Femur (tissue), 1 donor: Measurements from ENCODE around the gene PRR30.
"Not testable (repeated sequence)": the region's sequence is repeated elsewhere in the genome, so short reads cannot be mapped to it uniquely, and the experiment has no call there.

ENCODE experiments used
- DNase-seq: peaks from one replicate; pipeline ENCODE4 v3.0.0-alpha.2; 2017

The PRR30 gene

DNA sequence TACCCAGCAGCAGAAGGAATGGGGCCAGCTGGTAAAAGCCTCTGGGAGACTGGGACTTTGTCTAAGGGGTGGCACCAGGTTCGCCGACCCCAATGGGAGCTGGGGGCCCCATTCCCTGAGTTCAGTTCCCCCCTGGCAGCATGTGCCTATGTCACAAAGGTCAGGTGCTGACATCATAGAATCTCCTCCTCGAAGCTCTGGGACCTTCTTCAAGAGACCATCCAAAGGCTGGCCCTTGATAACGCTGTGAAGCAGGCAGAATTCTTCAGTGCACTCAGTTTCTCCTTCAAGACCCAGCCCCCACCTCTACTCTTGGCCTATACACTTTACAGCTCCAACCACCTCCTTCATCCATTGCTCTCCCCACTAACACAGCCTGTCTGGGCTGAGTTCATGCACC is at the start of gene PRR30:
PRR30 (minus strand) TSS at position 101 of the 400 bp plus-strand sequence. CDS start 1,081 bp downstream, outside the sequence.
- no peak for DNase-seq

DNA sequence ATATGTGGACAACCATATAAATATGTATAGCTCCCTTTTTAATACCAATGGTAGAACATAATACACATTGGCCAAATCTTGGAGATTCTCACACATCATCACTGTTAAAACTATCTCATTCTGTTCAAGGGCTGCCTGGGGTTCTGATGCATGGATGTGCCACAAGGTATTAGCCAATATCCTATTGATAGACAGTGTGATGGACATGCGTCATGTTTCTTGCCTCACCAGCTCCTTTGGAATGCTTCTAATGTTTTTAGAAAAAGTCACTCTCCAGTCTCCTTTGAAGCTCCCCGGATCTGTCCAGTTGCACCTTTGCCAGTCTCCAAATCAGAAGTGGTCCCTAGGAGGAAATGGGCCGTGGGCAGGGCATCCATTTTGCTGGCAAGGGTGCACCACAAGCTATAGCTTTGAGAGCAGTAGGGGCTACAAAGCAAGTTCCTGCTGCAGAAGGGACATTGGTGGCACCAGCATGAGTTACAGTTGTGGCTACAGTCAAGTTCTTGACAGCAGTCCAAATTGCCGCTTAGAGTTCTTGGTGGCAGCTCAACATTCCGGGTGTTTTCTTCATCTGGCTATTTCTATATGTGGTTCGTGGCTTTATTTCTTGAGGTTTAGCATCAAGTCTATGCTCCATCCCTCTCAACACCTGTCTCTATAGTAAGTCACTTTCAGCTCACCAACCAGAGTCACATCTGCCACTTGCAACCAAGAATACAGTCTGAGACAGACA is 47.6 kb upstream of the PRR30 start:
- no peak for DNase-seq

DNA sequence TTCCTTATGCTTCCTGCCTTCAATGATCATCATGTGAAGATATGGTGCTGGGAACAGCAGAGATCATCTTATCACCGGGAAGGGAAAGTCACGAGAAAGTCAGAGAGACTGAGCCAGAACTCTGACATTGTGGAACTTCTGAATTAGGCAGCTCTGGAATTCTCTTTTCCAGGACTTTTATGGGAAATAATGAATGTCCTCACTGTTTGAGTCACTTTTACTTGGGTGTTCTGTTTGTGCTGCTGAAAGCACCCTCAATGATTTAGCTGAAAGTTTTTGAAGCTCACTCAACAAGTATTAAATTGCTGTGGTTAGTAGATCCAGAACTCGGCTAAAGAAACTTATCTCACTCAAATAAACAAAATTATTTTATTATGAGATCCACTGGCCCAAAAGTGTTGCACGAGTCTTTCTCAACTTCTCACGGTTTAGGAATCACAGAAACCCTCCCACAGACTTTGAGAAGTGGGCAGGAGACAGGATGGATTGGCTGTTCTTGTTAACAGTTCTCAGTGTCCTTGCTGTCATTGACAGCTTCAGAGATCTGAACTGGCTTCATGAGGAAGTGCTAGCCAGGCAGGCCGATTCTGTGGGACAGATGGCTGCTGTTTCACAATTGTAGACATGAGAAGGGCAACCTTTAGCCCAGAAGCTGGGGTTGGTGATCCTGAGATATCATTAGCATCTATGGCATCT is 46.3 kb upstream of the PRR30 start:
- no peak for DNase-seq

DNA sequence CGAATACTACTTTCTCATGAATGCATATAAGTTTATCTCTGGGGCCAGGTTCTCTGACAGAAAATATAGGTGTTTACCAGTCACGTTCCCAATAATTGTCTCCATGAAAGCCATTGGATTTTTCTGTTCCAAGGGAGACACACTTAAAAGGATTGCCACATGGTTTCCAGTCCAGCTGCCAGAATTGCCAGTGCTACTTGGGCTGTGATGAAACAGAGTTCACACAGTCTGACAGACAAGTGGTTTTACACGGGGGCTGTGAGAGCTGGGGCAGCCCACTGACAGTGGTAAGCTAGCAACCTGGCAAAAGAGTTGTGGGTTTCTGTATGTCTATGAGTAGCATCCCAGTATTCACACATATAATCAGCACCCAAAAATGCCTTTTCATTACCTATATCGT is 44.9 kb upstream of the PRR30 start:
- DNase-seq: no peak

DNA sequence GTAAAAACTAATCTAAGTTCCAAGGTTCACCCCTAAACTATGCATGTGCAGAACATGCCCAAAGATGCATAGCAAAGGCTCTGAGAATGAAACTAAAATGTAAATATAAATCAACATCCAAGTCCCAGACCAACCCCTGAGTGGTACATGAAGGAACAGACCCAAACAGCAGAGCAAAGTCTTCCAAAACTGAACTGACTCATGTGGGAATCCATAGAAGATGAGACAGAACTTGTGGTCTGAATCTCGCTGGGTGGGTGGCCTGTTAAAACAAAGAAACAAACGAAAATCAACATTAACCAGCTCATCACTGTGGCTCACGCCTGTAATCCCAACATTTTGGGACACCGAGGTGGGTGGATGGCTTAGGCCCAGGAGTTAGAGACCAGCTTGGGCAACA is 43.1 kb upstream of the PRR30 start:
- DNase-seq: no peak

DNA sequence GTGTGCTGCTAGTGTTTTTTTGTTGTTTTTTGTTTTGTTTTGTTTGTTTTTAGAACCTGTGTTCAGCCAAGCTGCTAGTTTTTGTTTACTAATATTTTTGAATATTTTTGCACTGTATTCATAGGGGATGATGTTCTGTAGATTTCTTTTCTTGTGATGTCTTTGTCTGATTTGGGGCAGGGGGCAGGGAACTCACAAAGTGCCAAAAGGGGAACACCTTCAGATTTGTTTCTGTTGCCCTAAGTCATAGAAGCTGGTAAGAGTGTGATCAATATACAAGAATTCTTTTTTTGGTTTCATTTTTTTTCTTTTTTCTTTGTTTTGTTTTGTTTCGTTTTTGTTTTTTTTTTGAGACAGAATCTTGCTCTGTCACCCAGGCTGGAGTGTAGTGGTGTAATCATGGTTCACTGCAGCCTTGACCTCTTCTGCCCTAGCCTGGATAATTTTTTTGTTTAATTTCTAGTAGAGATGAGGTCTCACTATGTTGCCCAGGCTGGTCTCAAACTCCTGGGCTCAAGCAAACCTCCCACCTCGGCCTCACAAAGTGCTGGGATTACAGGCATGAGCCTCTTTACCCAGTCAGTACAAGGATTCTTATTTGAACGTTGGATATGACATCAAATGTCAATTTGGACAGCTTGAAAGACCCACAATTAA is 40.3 kb upstream of the PRR30 start:
- DNase-seq: no peak

DNA sequence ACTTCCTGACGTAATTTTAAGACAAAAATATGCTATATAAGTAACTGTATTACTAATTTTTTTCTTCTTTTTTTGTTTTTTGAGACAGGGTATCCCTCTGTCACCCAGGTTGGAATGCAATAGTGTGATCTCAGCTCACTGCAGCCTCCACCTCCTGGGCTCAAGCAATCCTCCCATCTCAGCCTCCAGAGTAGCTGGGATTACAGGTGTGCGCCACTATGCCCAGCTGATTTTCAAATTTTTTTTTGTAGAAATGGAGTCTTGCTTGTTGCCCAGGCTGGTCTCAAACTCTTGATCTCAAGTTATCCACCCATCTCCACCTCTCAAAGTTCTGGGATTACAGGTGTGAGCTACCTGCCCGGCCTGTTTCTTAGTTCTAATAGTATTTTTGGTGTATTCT is 39.3 kb upstream of the PRR30 start:
- DNase-seq: no peak

DNA sequence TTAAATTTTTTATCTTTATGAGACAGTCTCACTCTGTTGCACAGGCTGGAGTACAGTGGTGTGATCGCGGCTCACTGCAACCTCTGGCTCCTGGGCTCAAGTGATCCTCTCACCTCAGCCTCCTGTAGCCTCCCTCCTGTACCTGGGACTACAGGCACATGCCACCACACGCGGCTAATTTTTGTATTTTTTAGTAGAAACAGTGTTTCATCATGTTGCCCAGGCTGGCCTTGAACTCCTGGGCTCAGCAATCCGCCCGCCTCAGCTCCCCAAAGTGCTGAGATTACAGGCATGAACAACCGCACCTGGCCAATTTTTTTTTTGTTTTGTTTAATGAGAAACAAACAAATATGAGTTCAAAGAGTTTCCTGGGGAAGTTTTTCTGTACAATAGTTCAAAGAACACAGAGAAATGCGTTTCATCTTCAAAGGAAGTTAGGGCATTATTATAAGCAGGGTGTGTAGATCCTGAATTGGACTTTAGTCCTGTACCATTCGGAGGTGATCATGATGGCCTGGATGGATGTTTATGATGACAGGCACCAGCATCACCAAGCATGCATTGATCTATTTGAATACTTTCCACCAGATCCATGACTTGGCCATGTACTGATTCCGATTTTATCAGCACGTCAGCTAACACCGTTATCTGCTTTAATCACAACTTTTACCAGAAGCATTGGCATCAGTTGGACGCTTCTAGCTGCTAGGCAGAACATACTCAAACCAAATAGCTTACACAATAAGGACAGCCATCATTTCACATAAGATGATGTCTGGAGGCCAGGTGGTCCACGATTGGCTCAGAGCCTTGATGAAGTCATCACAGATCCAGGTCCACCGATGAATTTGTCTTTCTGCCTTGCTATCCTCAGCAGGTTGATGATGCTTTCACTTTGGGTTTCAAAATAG is 38.5 kb upstream of the PRR30 start:
- DNase-seq: no peak

DNA sequence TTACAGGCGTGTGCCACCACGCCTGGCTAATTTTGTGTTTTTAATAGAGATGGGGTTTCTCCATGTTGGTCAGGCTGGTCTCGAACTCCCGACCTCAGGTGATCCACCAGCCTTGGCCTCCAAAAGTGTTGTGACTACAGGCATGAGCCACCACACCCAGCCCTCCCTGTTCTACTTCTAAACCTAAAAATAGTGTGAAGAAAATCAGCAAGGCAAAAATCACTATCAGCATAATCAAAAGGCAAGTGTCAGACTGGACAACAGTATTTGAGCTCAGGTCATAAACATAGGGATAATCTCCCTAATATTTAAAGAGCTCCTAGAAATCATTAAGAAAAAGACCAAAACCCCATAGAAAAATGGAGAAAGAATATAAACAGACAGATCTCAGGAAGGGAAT is 36.6 kb upstream of the PRR30 start:
- not testable (repeated sequence) for DNase-seq

DNA sequence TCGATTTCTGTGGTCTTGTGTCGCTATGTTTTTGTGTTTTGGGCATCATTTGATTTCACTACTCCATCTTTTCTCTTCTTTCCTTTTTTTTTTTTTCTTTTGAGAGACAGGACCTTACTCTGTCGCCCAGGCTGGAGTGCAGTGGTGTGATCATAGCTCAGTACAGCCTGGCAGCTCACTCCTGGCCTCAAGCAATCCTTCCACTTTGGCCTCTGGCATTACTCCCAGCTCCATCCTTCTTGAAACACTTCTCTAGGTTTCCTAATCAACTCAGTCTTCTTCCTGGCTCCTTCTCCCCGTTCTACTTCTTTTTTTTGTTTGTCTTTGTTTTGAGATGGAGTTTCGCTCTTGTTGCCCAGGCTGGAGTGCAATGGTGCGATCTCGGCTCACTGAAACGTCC is 36.1 kb upstream of the PRR30 start:
- DNase-seq: no peak

DNA sequence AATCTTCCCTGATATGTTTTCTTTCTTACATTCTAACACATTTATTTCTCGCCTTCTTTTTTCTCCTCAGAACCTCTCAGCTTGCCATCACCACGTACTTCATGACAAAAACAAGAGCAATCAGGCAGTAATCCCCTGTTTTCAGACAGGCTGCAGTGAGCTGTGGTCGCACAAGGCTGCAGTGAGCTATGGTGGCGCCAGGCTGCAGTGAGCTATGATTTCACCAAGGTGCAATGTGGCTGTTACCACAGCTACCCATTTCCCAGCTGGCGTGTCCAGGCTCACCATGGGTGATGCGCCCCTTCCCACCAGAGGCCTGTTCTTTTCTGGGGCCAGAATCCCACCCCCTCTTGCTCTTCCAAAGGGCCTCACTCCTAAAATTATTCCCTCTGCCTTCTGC is 35.4 kb upstream of the PRR30 start:
- DNase-seq: no peak

DNA sequence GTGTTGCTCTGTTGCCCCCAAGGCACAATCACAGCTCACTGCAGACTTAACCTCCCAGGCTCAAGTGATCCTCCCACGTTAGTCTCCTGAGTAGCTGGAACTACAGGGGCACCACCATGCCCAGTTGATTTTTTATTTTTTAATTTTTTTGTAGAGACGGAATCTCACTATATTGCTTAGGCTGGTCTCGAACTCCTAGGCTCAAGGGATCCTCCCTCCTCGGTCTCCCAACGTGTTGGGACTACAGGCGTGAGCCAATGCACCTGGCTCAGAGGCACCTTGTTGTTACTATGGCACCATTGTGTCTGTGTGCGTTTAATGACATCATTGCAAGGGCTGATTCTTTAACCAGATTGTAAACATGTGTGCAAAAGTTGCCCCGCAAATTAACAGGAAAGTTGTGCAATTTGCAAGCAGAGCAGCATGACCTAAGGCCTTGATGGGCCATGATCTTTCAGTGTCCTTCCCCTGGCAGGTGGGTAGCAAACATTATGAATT is 32.2 kb upstream of the PRR30 start:
- DNase-seq: no peak

DNA sequence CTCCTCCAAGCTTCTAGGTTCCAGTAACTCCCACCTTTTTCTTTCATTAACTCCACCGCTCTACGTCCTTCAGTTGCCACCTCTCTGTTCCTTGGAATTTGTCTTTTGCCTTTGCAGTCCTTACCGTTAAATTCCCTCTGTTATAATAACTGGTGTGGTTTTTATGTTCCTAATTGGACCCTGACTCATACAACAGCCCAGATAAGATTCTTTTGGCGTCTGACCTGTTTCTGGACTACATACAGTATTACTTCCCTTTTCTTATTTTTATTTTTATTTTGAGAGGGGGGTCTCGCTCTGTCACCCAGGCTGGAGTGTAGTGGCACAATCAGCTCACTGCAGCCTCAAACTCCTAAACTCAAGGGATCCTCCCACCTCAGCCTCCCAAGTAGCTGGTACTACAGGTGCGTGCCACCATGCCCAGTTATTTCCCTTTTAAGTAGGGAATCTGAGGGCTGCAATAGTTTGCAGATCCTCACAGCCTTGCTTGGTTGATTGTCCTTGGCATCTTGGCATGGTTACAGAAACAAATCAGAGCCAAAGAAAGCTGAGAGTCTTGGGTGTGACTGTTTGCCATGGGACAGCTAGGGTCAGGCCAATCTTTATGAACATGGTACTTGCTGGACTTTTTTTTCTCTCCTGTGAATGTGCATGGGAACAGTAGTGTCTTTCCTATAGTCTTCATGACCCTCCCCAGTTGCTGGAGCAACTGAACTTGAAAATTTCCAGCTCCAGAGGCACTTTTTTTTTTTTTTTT is 31.5 kb upstream of the PRR30 start:
- DNase-seq: no peak

DNA sequence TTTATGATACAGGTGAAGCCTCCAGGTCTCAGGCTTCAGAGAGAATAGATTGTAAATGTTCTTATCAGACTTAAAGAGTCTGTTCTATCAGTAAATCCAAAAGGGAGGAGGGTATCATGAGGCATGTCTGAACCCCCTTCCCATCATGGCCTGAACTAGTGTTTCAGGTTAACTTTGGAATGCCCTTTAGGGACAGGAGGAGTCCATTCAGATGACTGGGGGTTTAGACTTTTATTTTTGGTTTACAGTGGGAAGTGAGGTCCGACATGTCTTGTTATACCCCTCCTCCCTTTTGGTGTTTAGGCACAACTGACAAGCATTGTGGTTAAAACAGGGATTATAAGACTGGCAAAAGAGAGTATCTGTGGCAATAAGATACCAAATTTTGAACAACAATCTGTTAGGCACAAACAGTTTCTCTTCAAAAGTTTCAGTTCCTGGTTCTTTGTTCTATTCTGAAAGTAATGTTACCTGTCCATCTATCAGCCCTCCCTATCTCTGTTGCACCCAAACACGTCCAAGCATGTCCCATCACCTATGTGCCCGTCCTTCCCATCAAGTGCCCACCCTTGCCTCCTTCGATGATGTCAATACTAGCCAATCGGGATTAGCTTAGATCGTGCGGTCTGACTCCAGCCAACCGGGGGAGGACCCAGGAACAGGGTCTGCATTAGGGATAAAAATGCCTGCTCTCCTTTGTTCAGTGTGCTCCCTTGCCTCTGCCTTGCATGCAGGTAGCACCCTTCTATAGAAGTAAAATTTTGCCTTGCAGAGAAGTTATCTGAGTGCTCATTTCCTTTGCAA is 26.0 kb upstream of the PRR30 start:
- DNase-seq: no peak

DNA sequence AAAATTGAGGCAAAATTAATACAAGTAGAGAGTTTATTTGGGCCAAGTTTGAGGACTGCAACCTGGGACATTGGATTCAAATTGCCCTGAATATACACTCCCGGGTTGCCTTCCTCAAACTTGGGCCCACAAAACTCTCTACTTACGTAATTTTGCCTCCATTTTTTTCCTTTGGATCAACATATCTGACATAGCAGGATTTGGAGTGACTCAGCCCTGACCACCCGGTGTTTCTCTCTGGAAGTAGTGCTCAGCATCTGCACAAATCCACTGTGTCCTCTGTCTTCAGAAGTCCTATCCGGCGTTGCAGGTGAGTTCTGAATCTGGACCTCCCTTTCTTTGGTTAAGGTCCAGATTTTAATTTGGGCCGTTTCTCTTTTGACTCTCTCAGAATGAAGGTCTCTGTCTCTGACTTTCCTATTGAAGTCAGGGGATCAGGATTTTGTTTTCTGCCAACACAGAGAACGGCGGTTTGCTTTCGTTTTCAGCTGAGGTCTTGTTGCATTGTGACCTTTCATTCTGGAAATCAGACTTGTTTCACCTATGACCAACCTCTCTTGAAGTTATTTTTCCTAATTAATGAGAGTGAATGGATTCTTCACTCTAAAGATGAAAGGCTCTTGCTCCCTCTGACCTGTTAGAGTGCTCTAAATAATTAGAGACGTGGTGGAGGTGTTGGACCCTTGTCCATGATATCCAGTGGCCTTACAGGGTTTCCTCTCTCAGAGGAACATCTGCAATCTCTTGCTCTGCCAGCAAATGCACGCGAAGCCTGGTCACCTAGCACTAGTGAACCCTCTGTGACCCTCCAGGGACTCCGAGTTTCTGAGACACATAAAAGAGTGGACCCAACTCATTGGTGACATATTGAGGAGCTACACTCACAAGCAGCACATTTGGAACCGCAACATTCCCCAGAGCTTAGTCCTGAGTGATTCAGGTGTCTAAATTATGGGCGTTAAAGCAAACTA is 23.2 kb upstream of the PRR30 start:
- no peak for DNase-seq

DNA sequence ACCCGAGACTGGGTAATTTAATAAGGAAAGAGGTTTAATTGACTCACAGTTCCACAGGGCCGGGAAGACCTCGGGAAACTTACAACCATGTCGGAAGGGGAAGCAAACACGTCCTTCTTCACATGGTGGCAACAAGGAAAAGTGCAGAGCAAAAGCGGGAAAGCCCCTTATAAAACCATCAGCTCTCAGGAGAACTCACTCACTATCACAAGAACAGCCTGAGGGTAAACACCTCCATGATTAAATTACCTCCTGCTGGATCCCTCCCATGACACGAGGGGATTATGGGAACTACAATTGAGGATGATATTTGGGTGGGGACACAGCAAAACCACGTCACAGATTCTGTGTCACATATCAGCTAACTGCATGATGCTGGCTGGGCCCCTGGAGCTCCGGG is 21.0 kb upstream of the PRR30 start:
- no peak for DNase-seq

DNA sequence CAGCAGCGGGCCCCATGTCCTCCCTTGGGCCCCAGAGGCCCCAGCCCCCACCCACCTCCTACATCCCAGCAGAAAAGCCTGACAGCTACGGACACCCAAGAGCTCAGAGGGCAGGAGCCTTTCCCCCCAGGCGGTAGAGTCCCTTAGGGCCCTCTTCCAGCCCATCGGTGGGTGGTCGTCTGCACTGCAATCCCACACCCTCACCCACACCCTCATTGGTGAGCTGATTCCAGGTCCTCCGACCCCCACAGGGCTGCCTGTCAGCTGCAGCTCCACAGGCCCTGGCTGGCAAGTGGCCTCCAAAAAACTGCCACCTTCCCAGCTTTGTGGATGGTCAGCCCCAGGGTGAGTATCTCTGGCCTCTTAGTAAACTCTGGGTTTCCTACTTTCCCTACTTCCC is 20.1 kb upstream of the PRR30 start:
- no peak for DNase-seq

DNA sequence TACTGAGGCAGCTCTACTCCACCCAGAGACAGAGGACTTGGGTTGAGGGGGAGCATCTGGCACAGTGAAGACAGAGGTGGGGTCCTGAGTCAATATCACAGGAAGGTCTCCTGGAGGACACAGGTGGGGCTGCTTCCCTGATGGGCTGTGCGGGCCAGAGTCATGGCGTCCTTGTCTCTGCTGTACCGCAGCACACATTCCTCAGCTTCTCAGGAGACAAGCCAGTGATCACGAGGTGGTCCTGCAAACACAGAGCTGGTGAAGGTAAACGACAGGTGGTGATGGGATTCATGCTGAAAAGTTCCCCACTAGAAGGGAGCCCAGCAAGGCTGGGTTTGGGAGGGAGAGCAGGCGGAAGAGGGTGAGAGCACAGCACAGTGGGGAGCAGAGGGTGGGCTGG is 19.3 kb upstream of the PRR30 start:
- DNase-seq: no peak

DNA sequence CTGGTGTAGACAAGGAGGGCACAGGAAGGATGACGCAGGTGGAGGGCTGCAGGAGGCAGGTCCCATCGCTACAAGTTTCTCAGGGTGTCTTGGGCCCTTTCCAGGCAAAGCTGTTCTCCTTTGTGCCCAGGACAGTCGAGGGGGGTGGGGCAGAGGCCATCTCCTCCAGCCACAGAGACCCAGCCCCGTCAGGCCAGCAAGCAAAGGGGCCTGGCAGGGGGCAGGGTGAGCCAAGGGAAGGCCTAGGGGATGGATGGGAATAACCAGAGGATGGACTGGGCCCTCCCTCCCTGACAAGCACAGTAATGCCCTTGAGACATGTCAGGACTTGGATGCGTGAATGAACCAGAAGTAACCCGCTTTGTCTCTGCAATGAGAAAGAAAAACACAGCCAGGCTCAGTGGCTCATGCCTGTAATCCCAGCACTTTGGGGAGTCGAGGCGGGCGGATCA is 15.9 kb upstream of the PRR30 start:
- DNase-seq: no peak

DNA sequence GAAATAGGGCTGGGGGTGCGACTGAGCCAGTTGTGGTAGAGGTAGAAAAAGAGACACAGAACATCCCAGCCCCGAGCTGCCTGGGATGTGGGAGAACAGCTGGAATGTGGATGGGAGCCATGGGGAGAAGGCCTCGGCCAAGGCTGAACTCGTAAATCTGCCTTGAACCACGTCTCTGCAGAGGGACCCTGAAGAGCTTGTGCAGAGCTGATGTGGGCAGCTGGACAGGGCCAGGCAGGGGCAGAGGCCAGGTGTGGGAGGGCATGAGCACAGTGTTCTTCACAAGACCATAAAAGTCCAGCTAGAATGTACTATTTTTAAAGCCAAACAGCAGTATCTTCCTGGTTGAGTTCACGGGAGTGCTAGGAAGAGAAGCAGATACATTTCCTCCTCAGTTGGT is 15.3 kb upstream of the PRR30 start:
- no peak for DNase-seq
